Esophagus squamous epithelium (tissue), 5 donors: ENCODE measurements around the gene CES2. TPM values are rescaled to one million over a fixed set of nuclear protein-coding genes. Genes with fewer than 3 reads are reported as not detected.
A peak's percentile ranks its signal among the peaks of the same experiment; 100 is the strongest.

Experiments used
- DNase-seq: peaks from one replicate; lab custom pipeline; 2025; lab: John Stamatoyannopoulos, UW
- H3K27ac ChIP-seq, 4 donors: fragments of 200-600 bp; sonication (generic); one replicate each; pipeline ENCODE4 v1.5.1; 2016 to 2019; ENCODE audit warnings: mild to moderate bottlenecking in 1 of 4
- H3K27me3 ChIP-seq, 4 donors: fragments of 200-600 bp; sonication (generic); 1 replicate in 3 of 4; 2 replicates in 1 of 4; pipeline versions ENCODE4 v1.5.1 to v1.6.0; 2017 to 2021; ENCODE audit warnings: antibody characterized with exemption in 1 of 4
- H3K36me3 ChIP-seq, 3 donors: fragments of 200-600 bp; sonication (generic); one replicate each; pipeline ENCODE4 v1.5.1; 2016 to 2019
- H3K4me1 ChIP-seq, 3 donors: fragments of 200-600 bp; sonication (generic); one replicate each; pipeline ENCODE4 v1.5.1; 2017 to 2019
- H3K4me3 ChIP-seq, 4 donors: fragments of 200-600 bp; sonication (generic); 1 replicate in 3 of 4; 2 replicates in 1 of 4; pipeline ENCODE4 v1.5.1; 2016 to 2019; ENCODE audit warnings: mild to moderate bottlenecking in 2 of 4, moderate library complexity in 1 of 4
- H3K9me3 ChIP-seq, 3 donors: fragments of 200-600 bp; sonication (generic); one replicate each; pipeline ENCODE4 v1.5.1; 2016 to 2019
- CTCF ChIP-seq, 6 experiments: fragments of 450-650 bp in 4 of 6; fragments of 200-600 bp in 2 of 6; sonication (generic) in 2 of 6; IDR thresholded peaks; one replicate each; pipeline ENCODE4 v1.5.1; 2016 to 2019; ENCODE audit warnings: antibody characterized with exemption in 6 of 6, mild to moderate bottlenecking in 4 of 6, moderate library complexity in 4 of 6
- POLR2A ChIP-seq, 4 donors: fragments of 450-650 bp; IDR thresholded peaks; one replicate each; pipeline ENCODE4 v1.6.1; 2017; ENCODE audit warnings: antibody characterized with exemption in 4 of 4, mild to moderate bottlenecking in 4 of 4, moderate library complexity in 3 of 4
- WGBS, 2 donors: methylation state at CpG; one replicate each; pipeline ENCODE4 v1.1.5; 2018; 5-methylcytosine and 5-hydroxymethylcytosine counted together
- intact Hi-C: fragments of 100-400 bp; cut with DNase I; formaldehyde crosslinking; loops from one replicate; pipeline ENCODE4 v1.15.0; 2022
- total RNA-seq, 4 donors: library from RNA; depleted of rRNA; stranded (reverse); fragments of >200 nt; gene quantifications; one replicate each; pipeline ENCODE4 v1.1.0, GENCODE V29; 2016
- donor health status: DM: yes; HTN: yes; CAD: no.

Gene CES2
- total RNA-seq, 4 donors from 2014 or later = 120 to 250 (median 170) TPM

- intact Hi-C loops = no loop called here
- H3K4me1 ChIP-seq = peaks cover 40 to 99% (median 53%) of the 10 kb centered on the region in 3 donors
- H3K4me3 ChIP-seq = peak overlapping the region; percentile 50 to 73 (median 61)
- DNase-seq = no peak
- 15 to 19% methylated on average over 18 to 25 of the region's 72 CpGs for WGBS, 2 donors
- peaks cover 0 to 35% (median 0%) of the 10 kb centered on the region in 4 donors for H3K27me3 ChIP-seq
- peak overlapping the region; percentile 81 to 90 (median 85) for H3K27ac ChIP-seq
- peaks cover 0 to 30% (median 0%) of the 10 kb centered on the region in 3 donors for H3K36me3 ChIP-seq
- no peak for TF ChIP-seq POLR2A (IDR thresholded peaks at IDR 0.05)
- TF ChIP-seq CTCF (IDR thresholded peaks at IDR 0.05) = peak; percentile 18 to 75 (median 52)
- H3K9me3 ChIP-seq = no peaks in the 10 kb centered on the region
Observed at GRCh38 chr16:66924527-66925321, 10.6 kb upstream of the CES2 start.

GRCh38 chr16:66925322-66925840 lies 9.9 kb upstream of the CES2 start, which contains the start of gene RRAD:
RRAD (minus strand) TSS chr16:66925535; CDS start chr16:66925179, 356 bp downstream.
- Histone ChIP-seq H3K27ac (peak within 1 kb of the TSS; percentile 81 to 90 (median 85)), H3K36me3 (peaks cover 0 to 30% (median 0%) of the 10 kb centered on the region in 3 donors), H3K4me1 (peaks cover 40 to 99% (median 53%) of the 10 kb centered on the region in 3 donors), H3K27me3 (peaks cover 0 to 35% (median 0%) of the 10 kb centered on the region in 4 donors), H3K4me3 (peak within 1 kb of the TSS; percentile 50 to 73 (median 61)), H3K9me3 (no peaks in the 10 kb centered on the region)
- DNase-seq = no peak
- WGBS, 2 donors = 5 to 6% methylated on average over 8 to 10 of the region's 42 CpGs
- intact Hi-C loops = no loop called here
- peak in 2 of 4 donors; percentile 41 to 69 for TF ChIP-seq POLR2A (IDR thresholded peaks at IDR 0.05)
- no peak for TF ChIP-seq CTCF (IDR thresholded peaks at IDR 0.05)

- Histone ChIP-seq H3K4me1 (peaks cover 40 to 100% (median 49%) of the 10 kb centered on the region in 3 donors), H3K27me3 (peaks cover 0 to 35% (median 0%) of the 10 kb centered on the region in 4 donors), H3K27ac (peak overlapping the region; percentile 45 to 90 (median 85)), H3K4me3 (peak overlapping the region in 2 of 4 donors; percentile 68 to 73), H3K36me3 (peaks cover 0 to 29% (median 0%) of the 10 kb centered on the region in 3 donors), H3K9me3 (no peaks in the 10 kb centered on the region)
- WGBS, 2 donors = 23 to 29% methylated on average over 1 to 3 of the region's 5 CpGs
- TF ChIP-seq CTCF (IDR thresholded peaks at IDR 0.05) = no peak
- no peak for TF ChIP-seq POLR2A (IDR thresholded peaks at IDR 0.05)
- intact Hi-C loops = no loop called here
- no peak for DNase-seq
Observed at GRCh38 chr16:66926171-66926947, 9.0 kb upstream of the CES2 start.

- Histone ChIP-seq H3K27ac (peak overlapping the region in 3 of 4 donors; percentile 83 to 90 (median 87)), H3K27me3 (peaks cover 0 to 30% (median 0%) of the 10 kb centered on the region in 4 donors), H3K36me3 (peaks cover 0 to 29% (median 0%) of the 10 kb centered on the region in 3 donors), H3K4me3 (no peak overlapping the region), H3K9me3 (no peaks in the 10 kb centered on the region), H3K4me1 (peaks cover 34 to 98% (median 42%) of the 10 kb centered on the region in 3 donors)
- WGBS, 2 donors = 21 to 100% methylated on average over 1 to 2 of the region's 3 CpGs
- intact Hi-C loops = no loop called here
- DNase-seq = no peak
- TF ChIP-seq POLR2A (IDR thresholded peaks at IDR 0.05) (no peak), CTCF (IDR thresholded peaks at IDR 0.05) (no peak)
Observed at GRCh38 chr16:66926961-66927436, 8.3 kb upstream of the CES2 start.
